ENCODE measurements around the gene SDS.

The SDS gene

DNA sequence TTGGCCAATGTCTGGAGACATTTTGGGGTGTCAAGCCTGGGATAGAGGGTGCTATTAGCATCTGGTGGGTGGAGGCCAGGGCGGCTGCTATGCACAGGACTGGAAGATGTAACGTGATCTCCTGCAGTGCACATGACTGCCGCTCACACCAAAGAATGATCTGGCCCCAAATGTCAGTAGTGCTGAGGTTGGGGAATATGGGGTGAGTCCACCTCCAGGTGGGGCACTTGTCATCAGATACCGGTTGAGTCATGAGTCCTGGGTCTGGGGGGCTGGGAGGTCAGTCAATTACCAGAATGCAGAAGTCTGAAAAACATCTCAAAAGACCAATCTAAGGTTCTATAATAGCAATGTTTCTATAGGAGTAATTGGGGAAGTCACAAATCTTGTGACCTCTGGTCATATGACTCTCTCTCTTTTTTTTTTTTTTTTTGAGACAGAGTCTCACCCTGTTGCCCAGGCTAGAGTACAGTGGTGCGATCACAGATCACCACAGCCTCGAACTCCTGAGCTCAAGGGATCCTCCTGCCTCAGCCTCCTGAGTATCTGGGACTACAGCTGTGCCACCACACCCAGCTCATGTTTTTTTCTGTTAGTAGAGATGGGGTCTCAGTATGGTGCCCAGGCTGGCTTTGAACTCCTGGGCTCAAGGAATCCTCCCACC, 12.5 kb upstream of the SDS start:
- Histone ChIP-seq H3K4me2 (ENCODE audit: insufficient read depth, low read length, poor library complexity, severe bottlenecking) (no peak overlapping the region), H2AK5ac (ENCODE audit: low read depth, low read length) (no peak overlapping the region), H3K9me3 (replicated peaks in 1 of 2; ENCODE audit: control insufficient read depth in 2 of 2, insufficient read depth in 1 of 2, low read depth in 1 of 2, low read length in 2 of 2) (no peaks in the 10 kb centered on the region), H3K4me3 (ENCODE audit: low read length in 2 of 2) (peak overlapping the region in 1 of 2 donors; percentile 25), H3K36me3 (replicated peaks in 1 of 2; ENCODE audit: control insufficient read depth in 2 of 2, insufficient read depth in 2 of 2, low read length in 2 of 2) (no peaks in the 10 kb centered on the region), H4K91ac (ENCODE audit: low read depth, low read length, poor library complexity) (no peak overlapping the region), H3K18ac (ENCODE audit: low read length) (no peak overlapping the region), H3K27me3 (ENCODE audit: control insufficient read depth in 3 of 3, insufficient read depth in 3 of 3, low read depth in 1 of 3, low read length in 3 of 3) (no peaks in the 10 kb centered on the region), H3K4me1 (ENCODE audit: control insufficient read depth in 2 of 2, insufficient read depth in 1 of 2, low read depth in 1 of 2, low read length in 2 of 2) (peaks cover 1 to 2% of the 10 kb centered on the region in 2 donors), H2BK120ac (ENCODE audit: low read depth, low read length) (no peak overlapping the region), H2BK12ac (ENCODE audit: low read length) (no peak overlapping the region), H4K8ac (ENCODE audit: low read depth, low read length) (no peak overlapping the region), H3K14ac (ENCODE audit: low read length) (no peak overlapping the region), H2AFZ (ENCODE audit: low read length) (peak overlapping the region; percentile 46), H3K9ac (ENCODE audit: low read depth, low read length, poor library complexity) (no peak overlapping the region), H2BK5ac (ENCODE audit: low read length) (no peak overlapping the region), H3K79me1 (ENCODE audit: low read depth, low read length) (no peaks in the 10 kb centered on the region), H3K27ac (replicated peaks; ENCODE audit: low read length) (no peak overlapping the region), H2BK15ac (ENCODE audit: low read length) (no peak overlapping the region), H3K23ac (ENCODE audit: low read depth, low read length, poor library complexity) (no peak overlapping the region), H3K4ac (ENCODE audit: low read length) (no peak overlapping the region)
- no peak for DNase-seq (ENCODE audit: low spot score)
- no CpG with 5 or more reads among the region's 6 CpGs for WGBS, 2 donors (ENCODE audit: extremely low coverage in 2 of 2, insufficient read length in 2 of 2, insufficient replicate concordance in 1 of 2)

DNA sequence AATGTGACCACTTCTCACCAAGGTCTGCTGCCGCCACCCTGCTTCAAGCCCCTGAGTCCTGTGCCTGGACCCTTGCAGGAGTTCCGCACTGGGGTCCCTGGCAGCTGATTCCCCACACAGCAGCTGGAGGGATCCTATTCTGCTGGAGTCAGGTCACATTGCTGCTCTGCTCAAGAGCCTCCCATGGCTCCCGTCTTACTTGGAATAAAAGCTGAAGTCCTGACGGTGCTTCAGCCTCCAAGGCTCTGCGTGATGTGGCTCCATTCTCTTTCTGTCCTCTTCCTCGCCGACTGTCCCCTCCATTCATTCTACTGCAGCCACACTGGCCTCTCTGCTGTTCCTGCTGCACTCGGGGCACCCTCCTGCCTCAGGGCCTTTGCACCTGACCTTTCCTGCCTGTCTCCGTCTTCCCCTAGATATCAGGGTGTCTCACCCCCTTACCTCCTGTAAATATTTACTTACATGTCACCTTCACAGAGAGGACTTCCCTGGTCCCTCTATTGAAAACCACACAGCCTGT, 10.9 kb upstream of the SDS start:
- H3K14ac ChIP-seq (ENCODE audit: low read length) = no peak overlapping the region
- no peak overlapping the region for H2AFZ ChIP-seq (ENCODE audit: low read length)
- H3K4me1 ChIP-seq (ENCODE audit: control insufficient read depth in 2 of 2, insufficient read depth in 1 of 2, low read depth in 1 of 2, low read length in 2 of 2) = peaks cover 1 to 2% of the 10 kb centered on the region in 2 donors
- no peak overlapping the region for H3K23ac ChIP-seq (ENCODE audit: low read depth, low read length, poor library complexity)
- no peaks in the 10 kb centered on the region for H3K27me3 ChIP-seq (ENCODE audit: control insufficient read depth in 3 of 3, insufficient read depth in 3 of 3, low read depth in 1 of 3, low read length in 3 of 3)
- H2BK12ac ChIP-seq (ENCODE audit: low read length) = no peak overlapping the region
- no peak overlapping the region for H2BK15ac ChIP-seq (ENCODE audit: low read length)
- no peak overlapping the region for H4K8ac ChIP-seq (ENCODE audit: low read depth, low read length)
- H3K27ac ChIP-seq (replicated peaks; ENCODE audit: low read length) = no peak overlapping the region
- H3K4me2 ChIP-seq (ENCODE audit: insufficient read depth, low read length, poor library complexity, severe bottlenecking) = no peak overlapping the region
- no CpG with 5 or more reads among the region's 9 CpGs for WGBS, 2 donors (ENCODE audit: extremely low coverage in 2 of 2, insufficient read length in 2 of 2, insufficient replicate concordance in 1 of 2)
- H4K91ac ChIP-seq (ENCODE audit: low read depth, low read length, poor library complexity) = no peak overlapping the region
- H2BK120ac ChIP-seq (ENCODE audit: low read depth, low read length) = no peak overlapping the region
- H2BK5ac ChIP-seq (ENCODE audit: low read length) = no peak overlapping the region
- H2AK5ac ChIP-seq (ENCODE audit: low read depth, low read length) = peak overlapping the region; percentile 56
- no peak overlapping the region for H3K18ac ChIP-seq (ENCODE audit: low read length)
- no peak overlapping the region for H3K4ac ChIP-seq (ENCODE audit: low read length)
- no peaks in the 10 kb centered on the region for H3K36me3 ChIP-seq (replicated peaks in 1 of 2; ENCODE audit: control insufficient read depth in 2 of 2, insufficient read depth in 2 of 2, low read length in 2 of 2)
- no peaks in the 10 kb centered on the region for H3K9me3 ChIP-seq (replicated peaks in 1 of 2; ENCODE audit: control insufficient read depth in 2 of 2, insufficient read depth in 1 of 2, low read depth in 1 of 2, low read length in 2 of 2)
- H3K9ac ChIP-seq (ENCODE audit: low read depth, low read length, poor library complexity) = no peak overlapping the region
- no peak overlapping the region for H3K4me3 ChIP-seq (ENCODE audit: low read length in 2 of 2)
- no peak for DNase-seq (ENCODE audit: low spot score)
- H3K79me1 ChIP-seq (ENCODE audit: low read depth, low read length) = no peaks in the 10 kb centered on the region

DNA sequence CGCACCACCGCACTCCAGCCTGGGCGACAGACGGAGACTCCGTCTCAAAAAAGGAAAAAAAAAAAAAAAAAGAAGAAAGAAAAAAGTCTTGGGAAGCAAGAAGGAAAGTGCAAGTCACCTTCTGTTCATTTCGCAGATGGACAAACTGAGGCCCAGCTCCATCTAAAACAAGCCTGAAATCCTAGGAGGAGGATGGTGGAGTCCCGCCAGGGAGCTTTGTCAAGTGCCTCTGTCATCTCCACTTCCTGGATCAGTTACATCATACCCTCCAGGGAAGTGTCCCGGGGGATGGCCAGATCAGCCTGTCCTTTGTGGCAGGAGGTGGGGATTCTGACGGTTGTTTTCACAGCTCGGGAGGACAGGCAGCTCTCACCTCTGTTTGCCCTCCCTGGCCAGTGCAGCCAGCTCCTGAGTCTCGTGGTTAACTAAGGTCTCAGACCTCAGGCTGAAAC, 9.8 kb upstream of the SDS start:
- H3K27me3 ChIP-seq (ENCODE audit: control insufficient read depth in 3 of 3, insufficient read depth in 3 of 3, low read depth in 1 of 3, low read length in 3 of 3) = no peaks in the 10 kb centered on the region
- H2BK15ac ChIP-seq (ENCODE audit: low read length) = peak overlapping the region; percentile 51
- no peak overlapping the region for H3K4ac ChIP-seq (ENCODE audit: low read length)
- H2AK5ac ChIP-seq (ENCODE audit: low read depth, low read length) = peak overlapping the region; percentile 57
- H3K79me1 ChIP-seq (ENCODE audit: low read depth, low read length) = no peaks in the 10 kb centered on the region
- H3K4me2 ChIP-seq (ENCODE audit: insufficient read depth, low read length, poor library complexity, severe bottlenecking) = no peak overlapping the region
- peak overlapping the region; percentile 15 for H3K18ac ChIP-seq (ENCODE audit: low read length)
- peak overlapping the region; percentile 67 for H3K23ac ChIP-seq (ENCODE audit: low read depth, low read length, poor library complexity)
- H4K8ac ChIP-seq (ENCODE audit: low read depth, low read length) = no peak overlapping the region
- H2AFZ ChIP-seq (ENCODE audit: low read length) = no peak overlapping the region
- H2BK12ac ChIP-seq (ENCODE audit: low read length) = no peak overlapping the region
- no CpG with 5 or more reads among the region's 11 CpGs for WGBS, 2 donors (ENCODE audit: extremely low coverage in 2 of 2, insufficient read length in 2 of 2, insufficient replicate concordance in 1 of 2)
- no peak overlapping the region for H2BK120ac ChIP-seq (ENCODE audit: low read depth, low read length)
- no peaks in the 10 kb centered on the region for H3K36me3 ChIP-seq (replicated peaks in 1 of 2; ENCODE audit: control insufficient read depth in 2 of 2, insufficient read depth in 2 of 2, low read length in 2 of 2)
- H3K14ac ChIP-seq (ENCODE audit: low read length) = no peak overlapping the region
- H3K9ac ChIP-seq (ENCODE audit: low read depth, low read length, poor library complexity) = no peak overlapping the region
- H3K4me3 ChIP-seq (ENCODE audit: low read length in 2 of 2) = no peak overlapping the region
- H3K4me1 ChIP-seq (ENCODE audit: control insufficient read depth in 2 of 2, insufficient read depth in 1 of 2, low read depth in 1 of 2, low read length in 2 of 2) = peaks cover 1 to 2% of the 10 kb centered on the region in 2 donors
- DNase-seq (ENCODE audit: low spot score) = no peak
- H3K27ac ChIP-seq (replicated peaks; ENCODE audit: low read length) = no peak overlapping the region
- no peaks in the 10 kb centered on the region for H3K9me3 ChIP-seq (replicated peaks in 1 of 2; ENCODE audit: control insufficient read depth in 2 of 2, insufficient read depth in 1 of 2, low read depth in 1 of 2, low read length in 2 of 2)
- H4K91ac ChIP-seq (ENCODE audit: low read depth, low read length, poor library complexity) = no peak overlapping the region
- H2BK5ac ChIP-seq (ENCODE audit: low read length) = no peak overlapping the region

DNA sequence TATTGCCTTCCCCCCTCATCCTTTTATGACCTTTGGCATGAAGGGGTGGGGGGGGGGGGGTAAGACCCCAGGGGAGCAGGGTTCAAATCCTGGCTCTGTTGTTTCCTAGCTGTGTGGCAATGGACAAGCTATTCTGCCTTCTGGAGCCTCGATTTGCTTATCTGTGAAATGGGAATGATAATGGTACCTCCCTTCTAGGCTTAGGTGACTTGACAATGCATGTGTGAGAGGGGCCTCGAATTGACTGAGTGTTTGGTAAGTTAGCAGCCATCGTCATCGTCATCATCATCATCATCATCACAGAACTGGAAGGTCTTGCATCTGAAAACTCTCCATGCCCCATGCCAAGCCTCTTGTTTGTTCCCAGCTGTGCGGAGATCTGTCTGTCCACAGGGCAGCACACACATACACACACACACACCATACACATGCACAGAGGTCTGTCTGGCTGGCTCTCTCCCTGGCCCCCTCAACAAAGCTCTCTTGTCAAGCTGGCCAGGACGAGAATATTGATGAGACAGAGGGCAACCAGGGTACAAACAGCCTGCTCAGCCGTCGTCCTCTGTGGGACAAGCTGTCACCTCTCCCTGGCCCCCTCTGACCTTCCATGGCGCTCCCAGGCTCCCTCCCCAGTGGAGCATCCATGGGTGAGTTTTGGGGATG, 5.9 kb upstream of the SDS start:
- no peak overlapping the region for H3K4me2 ChIP-seq (ENCODE audit: insufficient read depth, low read length, poor library complexity, severe bottlenecking)
- no peaks in the 10 kb centered on the region for H3K9me3 ChIP-seq (replicated peaks in 1 of 2; ENCODE audit: control insufficient read depth in 2 of 2, insufficient read depth in 1 of 2, low read depth in 1 of 2, low read length in 2 of 2)
- no peak overlapping the region for H2AK5ac ChIP-seq (ENCODE audit: low read depth, low read length)
- H2AFZ ChIP-seq (ENCODE audit: low read length) = no peak overlapping the region
- no peak overlapping the region for H4K8ac ChIP-seq (ENCODE audit: low read depth, low read length)
- peak overlapping the region; percentile 14 for H3K18ac ChIP-seq (ENCODE audit: low read length)
- peaks cover 0 to 17% (median 0%) of the 10 kb centered on the region in 3 experiments for H3K27me3 ChIP-seq (ENCODE audit: control insufficient read depth in 3 of 3, insufficient read depth in 3 of 3, low read depth in 1 of 3, low read length in 3 of 3)
- H3K4me1 ChIP-seq (ENCODE audit: control insufficient read depth in 2 of 2, insufficient read depth in 1 of 2, low read depth in 1 of 2, low read length in 2 of 2) = no peaks in the 10 kb centered on the region
- DNase-seq (ENCODE audit: low spot score) = no peak
- H3K36me3 ChIP-seq (replicated peaks in 1 of 2; ENCODE audit: control insufficient read depth in 2 of 2, insufficient read depth in 2 of 2, low read length in 2 of 2) = no peaks in the 10 kb centered on the region
- H2BK15ac ChIP-seq (ENCODE audit: low read length) = no peak overlapping the region
- H3K4ac ChIP-seq (ENCODE audit: low read length) = no peak overlapping the region
- no peak overlapping the region for H3K27ac ChIP-seq (replicated peaks; ENCODE audit: low read length)
- no peak overlapping the region for H3K14ac ChIP-seq (ENCODE audit: low read length)
- no peak overlapping the region for H2BK120ac ChIP-seq (ENCODE audit: low read depth, low read length)
- no peak overlapping the region for H2BK5ac ChIP-seq (ENCODE audit: low read length)
- H4K91ac ChIP-seq (ENCODE audit: low read depth, low read length, poor library complexity) = no peak overlapping the region
- no peak overlapping the region for H3K23ac ChIP-seq (ENCODE audit: low read depth, low read length, poor library complexity)
- H3K9ac ChIP-seq (ENCODE audit: low read depth, low read length, poor library complexity) = no peak overlapping the region
- peak overlapping the region in 1 of 2 donors; percentile 6 for H3K4me3 ChIP-seq (ENCODE audit: low read length in 2 of 2)
- no CpG with 5 or more reads among the region's 9 CpGs for WGBS, 2 donors (ENCODE audit: extremely low coverage in 2 of 2, insufficient read length in 2 of 2, insufficient replicate concordance in 1 of 2)
- no peak overlapping the region for H2BK12ac ChIP-seq (ENCODE audit: low read length)
- no peaks in the 10 kb centered on the region for H3K79me1 ChIP-seq (ENCODE audit: low read depth, low read length)
